Glutamatergic neuron (in vitro differentiated cells): Measurements from ENCODE around the gene IL1RL1. TPM values are rescaled to one million over a fixed set of nuclear protein-coding genes. Genes with fewer than 3 reads are reported as not detected.

Experiments used
- DNase-seq: peaks from one replicate; pipeline ENCODE4 v3.0.0; 2022
- H3K27ac Mint-ChIP-seq: one replicate; pipeline ENCODE4 v1.8.0; 2020; ENCODE audit warnings: mild to moderate bottlenecking, mixed read lengths, inconsistent platforms; ENCODE audit not compliant: unreplicated experiment
- H3K27me3 Mint-ChIP-seq: one replicate; pipeline ENCODE4 v1.8.0; 2020; ENCODE audit warnings: mild to moderate bottlenecking, moderate library complexity, mixed read lengths, inconsistent platforms; ENCODE audit not compliant: unreplicated experiment
- H3K36me3 Mint-ChIP-seq: one replicate; pipeline ENCODE4 v1.8.0; 2020; ENCODE audit warnings: mild to moderate bottlenecking, mixed read lengths, inconsistent platforms; ENCODE audit not compliant: unreplicated experiment
- H3K4me1 Mint-ChIP-seq: one replicate; pipeline ENCODE4 v1.8.0; 2020; ENCODE audit warnings: mild to moderate bottlenecking, low read depth, mixed read lengths, inconsistent platforms; ENCODE audit not compliant: unreplicated experiment
- H3K4me3 Mint-ChIP-seq: one replicate; pipeline ENCODE4 v1.8.0; 2020; ENCODE audit warnings: mild to moderate bottlenecking, mixed read lengths, inconsistent platforms; ENCODE audit not compliant: unreplicated experiment
- H3K9me3 Mint-ChIP-seq: one replicate; pipeline ENCODE4 v1.8.0; 2020; ENCODE audit warnings: mild to moderate bottlenecking, moderate library complexity, mixed read lengths, inconsistent platforms; ENCODE audit not compliant: unreplicated experiment
- total RNA-seq: library from RNA; stranded (reverse); fragmentation: NEBNext Ultra II Directional; extraction: Animal tissue kit (Norgen Biotek cat#: 25700); gene quantifications from one replicate; pipeline ENCODE4 v1.2.1, GENCODE V29; 2021; ENCODE audit not compliant: unreplicated experiment
- TF ChIP-seq, protein P1 (sequence below): fragments of 200-600 bp; sonication (generic); IDR thresholded peaks from one replicate; pipeline ENCODE4 v1.5.0; 2021; ENCODE audit not compliant: partially characterized antibody, unreplicated experiment

IL1RL1 gene
- total RNA-seq, 1 donor from 2014 or later: not detected

DNA sequence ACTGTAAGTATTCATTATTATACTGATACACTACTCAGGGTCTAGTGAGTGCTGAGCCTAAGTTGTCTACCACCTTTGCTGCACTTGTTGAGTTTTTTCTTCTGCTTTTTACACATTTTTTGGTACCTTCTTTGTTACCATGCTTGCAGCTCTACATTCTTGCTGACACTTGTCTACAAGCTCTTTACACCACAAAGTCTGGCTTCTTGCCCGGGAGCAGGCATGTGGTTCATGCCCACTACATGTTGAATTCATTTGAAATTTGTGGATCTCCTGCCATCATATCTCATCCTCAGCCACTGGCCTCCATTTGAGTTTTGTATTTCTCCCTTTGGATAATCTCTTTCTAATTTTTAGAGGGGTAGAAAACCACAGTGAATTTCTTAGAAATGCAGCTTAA, 74.2 kb downstream of the IL1RL1 start:
- H3K4me3 Mint-ChIP-seq: no peak overlapping the region
- DNase-seq: no peak
- H3K36me3 Mint-ChIP-seq: no peaks in the 10 kb centered on the region
- TF ChIP-seq, protein P1, sequence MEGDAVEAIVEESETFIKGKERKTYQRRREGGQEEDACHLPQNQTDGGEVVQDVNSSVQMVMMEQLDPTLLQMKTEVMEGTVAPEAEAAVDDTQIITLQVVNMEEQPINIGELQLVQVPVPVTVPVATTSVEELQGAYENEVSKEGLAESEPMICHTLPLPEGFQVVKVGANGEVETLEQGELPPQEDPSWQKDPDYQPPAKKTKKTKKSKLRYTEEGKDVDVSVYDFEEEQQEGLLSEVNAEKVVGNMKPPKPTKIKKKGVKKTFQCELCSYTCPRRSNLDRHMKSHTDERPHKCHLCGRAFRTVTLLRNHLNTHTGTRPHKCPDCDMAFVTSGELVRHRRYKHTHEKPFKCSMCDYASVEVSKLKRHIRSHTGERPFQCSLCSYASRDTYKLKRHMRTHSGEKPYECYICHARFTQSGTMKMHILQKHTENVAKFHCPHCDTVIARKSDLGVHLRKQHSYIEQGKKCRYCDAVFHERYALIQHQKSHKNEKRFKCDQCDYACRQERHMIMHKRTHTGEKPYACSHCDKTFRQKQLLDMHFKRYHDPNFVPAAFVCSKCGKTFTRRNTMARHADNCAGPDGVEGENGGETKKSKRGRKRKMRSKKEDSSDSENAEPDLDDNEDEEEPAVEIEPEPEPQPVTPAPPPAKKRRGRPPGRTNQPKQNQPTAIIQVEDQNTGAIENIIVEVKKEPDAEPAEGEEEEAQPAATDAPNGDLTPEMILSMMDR: no peak
- H3K27me3 Mint-ChIP-seq: no peaks in the 10 kb centered on the region
- H3K9me3 Mint-ChIP-seq: no peaks in the 10 kb centered on the region
- no peak overlapping the region for H3K27ac Mint-ChIP-seq
- H3K4me1 Mint-ChIP-seq: no peaks in the 10 kb centered on the region

DNA sequence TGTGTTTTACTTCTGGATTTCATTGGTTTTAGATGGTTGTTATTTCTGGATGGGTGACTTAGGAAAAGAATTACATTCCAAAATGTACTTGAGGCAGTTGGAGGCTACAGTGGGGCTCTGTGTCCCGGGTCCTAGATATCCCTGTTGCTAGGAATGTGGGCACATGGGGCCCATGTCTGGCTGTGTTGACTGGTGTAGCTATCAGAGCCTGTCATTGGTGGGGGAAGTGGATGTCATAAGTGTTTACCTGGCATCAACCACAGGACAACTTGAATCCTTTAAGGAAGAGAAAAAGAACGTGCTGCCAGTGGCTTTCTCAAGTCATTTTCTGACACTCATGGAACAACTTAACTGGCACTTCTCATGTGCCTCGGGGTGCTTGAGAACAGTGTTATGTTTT, 74.6 kb downstream of the IL1RL1 start:
- H3K4me3 Mint-ChIP-seq: no peak overlapping the region
- H3K9me3 Mint-ChIP-seq: no peaks in the 10 kb centered on the region
- H3K4me1 Mint-ChIP-seq: no peaks in the 10 kb centered on the region
- H3K27ac Mint-ChIP-seq: no peak overlapping the region
- DNase-seq: no peak
- TF ChIP-seq, protein P1: no peak
- H3K27me3 Mint-ChIP-seq: no peaks in the 10 kb centered on the region
- no peaks in the 10 kb centered on the region for H3K36me3 Mint-ChIP-seq

DNA sequence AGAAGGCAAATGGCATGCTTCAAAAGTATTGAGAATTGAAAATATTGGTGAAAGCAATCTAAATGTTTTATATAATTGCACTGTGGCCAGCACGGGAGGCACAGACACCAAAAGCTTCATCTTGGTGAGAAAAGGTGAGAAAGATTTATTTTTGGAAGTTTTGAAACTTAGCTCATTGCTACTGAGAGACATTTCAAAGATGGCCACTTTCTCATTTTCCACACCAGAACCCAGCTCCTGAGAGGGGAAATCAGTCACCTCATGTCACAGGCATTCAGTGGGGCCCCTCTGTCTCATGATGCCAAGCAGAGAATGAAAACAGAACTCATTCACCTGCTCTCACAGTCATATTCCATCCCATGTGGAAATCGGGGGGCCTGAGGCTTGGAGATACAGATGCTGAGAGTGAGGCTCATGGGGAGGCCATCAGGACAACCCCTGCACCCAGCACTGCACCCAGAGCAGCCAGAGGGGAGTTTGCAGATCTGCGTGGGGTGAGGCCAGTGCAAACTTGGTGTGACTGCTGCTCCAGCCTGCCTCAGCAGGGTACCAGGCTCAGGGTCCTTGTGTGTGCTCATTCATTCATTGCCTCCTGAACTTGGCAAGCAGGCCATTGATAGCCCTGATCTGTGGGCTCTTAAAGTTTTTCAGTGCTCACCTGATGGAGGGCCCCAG, 75.6 kb downstream of the IL1RL1 start:
- DNase-seq: no peak
- no peak overlapping the region for H3K27ac Mint-ChIP-seq
- TF ChIP-seq, protein P1: no peak
- H3K36me3 Mint-ChIP-seq: no peaks in the 10 kb centered on the region
- H3K4me1 Mint-ChIP-seq: no peaks in the 10 kb centered on the region
- no peaks in the 10 kb centered on the region for H3K9me3 Mint-ChIP-seq
- no peaks in the 10 kb centered on the region for H3K27me3 Mint-ChIP-seq
- no peak overlapping the region for H3K4me3 Mint-ChIP-seq

DNA sequence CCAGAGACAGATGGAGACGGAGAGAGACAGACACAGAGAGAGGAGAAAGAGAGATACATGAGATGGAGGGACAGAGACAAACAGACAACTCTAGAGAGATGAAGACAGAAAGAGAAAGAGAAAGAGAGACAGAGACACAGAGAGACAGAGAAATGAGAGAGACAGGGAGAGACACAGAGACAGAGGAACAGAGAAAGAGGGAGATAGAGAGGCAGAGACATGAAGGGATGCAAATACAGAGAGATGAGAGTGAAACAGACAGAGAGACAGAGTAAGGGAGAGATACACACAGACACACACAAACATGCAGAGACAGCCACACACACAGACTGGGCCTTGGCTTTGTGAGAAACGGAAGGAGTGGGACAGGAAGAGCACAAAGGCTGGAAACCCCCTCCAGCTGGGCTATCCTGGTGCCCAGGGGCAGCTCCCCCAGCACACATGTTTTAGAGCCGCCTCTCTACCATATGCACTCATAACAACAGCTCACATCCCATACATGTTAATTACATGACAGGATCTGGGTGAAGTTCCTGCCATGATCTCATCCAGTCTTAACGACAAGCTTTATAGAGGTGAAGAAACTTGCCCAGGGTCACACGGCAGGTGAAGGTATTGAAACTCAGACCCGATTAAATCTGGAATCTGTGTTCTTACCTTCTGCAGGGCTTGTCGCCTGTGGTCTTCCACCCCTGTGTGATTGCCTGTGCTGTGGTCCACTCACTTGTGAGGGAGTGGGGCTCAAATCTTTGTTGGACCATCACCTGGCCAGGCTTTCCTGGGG, 76.6 kb downstream of the IL1RL1 start:
- no peaks in the 10 kb centered on the region for H3K36me3 Mint-ChIP-seq
- no peak overlapping the region for H3K27ac Mint-ChIP-seq
- H3K27me3 Mint-ChIP-seq: no peaks in the 10 kb centered on the region
- no peaks in the 10 kb centered on the region for H3K4me1 Mint-ChIP-seq
- DNase-seq: no peak
- no peak overlapping the region for H3K4me3 Mint-ChIP-seq
- no peaks in the 10 kb centered on the region for H3K9me3 Mint-ChIP-seq
- TF ChIP-seq, protein P1: no peak

DNA sequence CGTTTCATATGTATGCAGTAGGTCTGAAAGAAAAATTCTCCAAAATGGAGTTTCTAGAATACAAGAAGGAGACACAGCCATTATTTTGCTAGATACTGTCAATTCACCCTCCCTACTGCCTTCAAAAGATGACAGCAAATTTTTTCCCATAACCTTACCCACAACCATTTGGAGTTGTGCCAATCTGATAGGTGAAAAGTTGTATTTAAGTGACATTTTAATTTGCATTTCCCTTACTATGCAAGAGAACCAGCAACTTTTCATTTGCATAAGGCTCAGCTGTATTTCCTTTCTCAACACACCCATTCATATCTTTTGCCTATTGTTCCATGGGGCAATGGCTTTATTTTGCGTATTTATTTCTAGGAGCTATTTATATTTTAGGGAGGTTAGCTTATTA, 80.2 kb downstream of the IL1RL1 start:
- Mint-ChIP-seq H3K4me3 (no peak overlapping the region), H3K27me3 (no peaks in the 10 kb centered on the region), H3K27ac (no peak overlapping the region), H3K4me1 (no peaks in the 10 kb centered on the region), H3K36me3 (no peaks in the 10 kb centered on the region), H3K9me3 (no peaks in the 10 kb centered on the region)
- TF ChIP-seq, protein P1: no peak
- DNase-seq: no peak
